NCI-H1105 treated with DMSO at 0.1 percent for 48 hours (cell line): ENCODE results near the gene GP1BB.

Source experiments
- DNase-seq: peaks from one replicate; lab custom pipeline; 2025; lab: John Stamatoyannopoulos, UW

GP1BB gene

GRCh38 chr22:19727310-19728150, 4.2 kb downstream of the GP1BB start:
- DNase-seq: no peak

- no peak for DNase-seq
Measured at GRCh38 chr22:19728271-19728670, 4.9 kb downstream of the GP1BB start.

GRCh38 chr22:19728836-19729235, 5.5 kb downstream of the GP1BB start:
- DNase-seq: no peak

- no peak for DNase-seq
Measured at GRCh38 chr22:19729507-19729906, 6.2 kb downstream of the GP1BB start.

- DNase-seq: no peak
Measured at GRCh38 chr22:19730198-19730597, 6.9 kb downstream of the GP1BB start.

GRCh38 chr22:19730655-19731360, 7.5 kb downstream of the GP1BB start:
- DNase-seq: peak; percentile 36

GRCh38 chr22:19731361-19732135, 8.2 kb downstream of the GP1BB start:
- no peak for DNase-seq

- no peak for DNase-seq
Measured at GRCh38 chr22:19732403-19733113, 9.2 kb downstream of the GP1BB start.

- DNase-seq: no peak
Measured at GRCh38 chr22:19733755-19734154, 10.4 kb downstream of the GP1BB start.

- DNase-seq: no peak
Measured at GRCh38 chr22:19734163-19734562, 10.8 kb downstream of the GP1BB start.

GRCh38 chr22:19734837-19735382, 11.6 kb downstream of the GP1BB start:
- no peak for DNase-seq

GRCh38 chr22:19735665-19736510, 12.5 kb downstream of the GP1BB start:
- no peak for DNase-seq

- no peak for DNase-seq
Measured at GRCh38 chr22:19737846-19738663, 14.7 kb downstream of the GP1BB start.

GRCh38 chr22:19738664-19739447, 15.5 kb downstream of the GP1BB start:
- no peak for DNase-seq

GRCh38 chr22:19739448-19739895, 16.1 kb downstream of the GP1BB start:
- DNase-seq: no peak

- DNase-seq: no peak
Measured at GRCh38 chr22:19739911-19740449, 16.6 kb downstream of the GP1BB start.

GRCh38 chr22:19740586-19740985, 17.2 kb downstream of the GP1BB start:
- no peak for DNase-seq

GRCh38 chr22:19741053-19741452, 17.7 kb downstream of the GP1BB start:
- no peak for DNase-seq
